ENCODE results near the gene RAB38. TPM values are rescaled to one million over a fixed set of nuclear protein-coding genes. Genes with fewer than 3 reads are reported as not detected.

The RAB38 gene
- total and polyA plus RNA-seq, 3 experiments from 2014 or later: 2.1 to 3.7 (median 3.1) TPM

DNA sequence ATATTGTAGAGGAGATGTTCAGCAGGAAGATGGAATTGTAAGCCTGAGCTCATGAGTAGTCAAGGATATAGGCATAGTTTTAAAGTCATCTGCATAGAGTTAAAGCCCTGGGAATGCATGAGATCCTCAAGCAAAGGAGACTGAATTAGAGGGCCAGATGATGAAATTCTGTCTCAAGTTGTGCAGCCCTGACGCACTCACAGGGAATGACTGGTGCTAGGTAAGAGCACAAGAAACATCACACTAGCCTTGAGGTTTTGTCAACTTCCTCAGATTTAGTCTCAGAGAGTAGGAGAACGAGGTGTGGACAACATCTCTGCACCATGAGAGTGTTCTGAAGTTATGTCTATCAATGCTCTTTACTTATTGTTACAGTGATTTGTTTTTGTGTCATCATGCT is 5.8 kb downstream of the RAB38 start:
- POLR2A ChIA-PET: no interaction called here
- DNase-seq: no peak
- Mint-ChIP-seq H3K27ac (no peak overlapping the region), H3K4me3 (no peak overlapping the region), H3K9me3 (no peaks in the 10 kb centered on the region), H3K27me3 (peaks cover 2 to 4% of the 10 kb centered on the region in 2 donors), H3K4me1 (peaks cover 4 to 6% (median 4%) of the 10 kb centered on the region in 3 donors), H3K36me3 (no peaks in the 10 kb centered on the region)
- CTCF ChIA-PET: no interaction called here
- no peaks in the 10 kb centered on the region for H3K36me3 ChIP-seq (ENCODE audit: insufficient read depth, low read length)
- no peaks in the 10 kb centered on the region for H3K27me3 ChIP-seq (ENCODE audit: insufficient read depth, low read length, poor library complexity, severe bottlenecking)
- no peaks in the 10 kb centered on the region for H3K9me3 ChIP-seq (ENCODE audit: low read length)
- no peak overlapping the region for H3K4me3 ChIP-seq (ENCODE audit: low read length)
- no peak overlapping the region for H3K27ac ChIP-seq (ENCODE audit: low read depth, low read length)
- H3K4me1 ChIP-seq (ENCODE audit: insufficient read depth, low read length): no peaks in the 10 kb centered on the region

- Histone ChIP-seq H3K9me3 (ENCODE audit: low read length) (no peaks in the 10 kb centered on the region), H3K4me3 (ENCODE audit: low read length) (no peak overlapping the region), H3K4me1 (ENCODE audit: insufficient read depth, low read length) (no peaks in the 10 kb centered on the region), H3K27ac (ENCODE audit: low read depth, low read length) (no peak overlapping the region), H3K36me3 (ENCODE audit: insufficient read depth, low read length) (no peaks in the 10 kb centered on the region), H3K27me3 (ENCODE audit: insufficient read depth, low read length, poor library complexity, severe bottlenecking) (no peaks in the 10 kb centered on the region)
- H3K9me3 Mint-ChIP-seq: no peaks in the 10 kb centered on the region
- no peak for DNase-seq
- ChIA-PET CTCF (no interaction called here), POLR2A (no interaction called here)
- no peaks in the 10 kb centered on the region for H3K4me1 Mint-ChIP-seq
- no peak overlapping the region for H3K27ac Mint-ChIP-seq
- H3K36me3 Mint-ChIP-seq: no peaks in the 10 kb centered on the region
- H3K27me3 Mint-ChIP-seq: peaks cover 0 to 2% of the 10 kb centered on the region in 2 donors
- no peak overlapping the region for H3K4me3 Mint-ChIP-seq
Observed at GRCh38 chr11:88167853-88168252, 7.4 kb downstream of the RAB38 start.

DNA sequence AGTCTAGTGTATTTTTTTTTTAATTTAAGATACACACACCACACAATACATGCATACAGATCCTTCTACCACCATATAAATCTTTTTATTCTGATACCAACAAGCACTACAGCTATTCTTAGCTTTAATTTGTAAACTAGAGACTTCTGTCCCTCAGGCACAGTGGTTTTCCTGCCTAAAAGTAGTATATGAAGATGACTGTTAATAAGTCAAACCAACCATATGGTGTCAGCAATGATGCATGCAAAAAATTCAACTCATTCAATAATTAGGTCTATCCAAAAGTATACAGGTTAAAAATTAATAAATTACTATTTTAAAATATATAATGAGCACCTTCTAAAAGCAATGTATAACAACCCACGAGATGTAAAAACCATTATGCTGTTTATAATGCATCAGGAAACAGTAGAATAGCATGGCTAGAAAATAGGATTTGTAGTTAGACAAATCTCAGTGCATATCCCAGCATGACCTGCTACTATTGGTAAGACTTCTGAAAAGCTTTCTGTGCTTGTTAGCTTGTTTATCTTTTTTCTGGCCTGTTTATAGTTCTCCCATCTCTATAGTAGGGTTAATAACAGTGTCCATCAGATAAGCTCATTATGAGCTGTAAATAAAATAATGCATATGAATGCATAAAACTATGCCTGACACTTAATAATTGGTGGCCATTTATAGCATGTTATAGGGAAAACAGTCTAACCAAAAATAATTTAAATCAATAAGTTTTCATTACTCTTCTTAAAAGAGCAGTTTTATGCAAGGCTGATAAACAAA is 10.2 kb downstream of the RAB38 start:
- Mint-ChIP-seq H3K27ac (no peak overlapping the region), H3K4me1 (no peaks in the 10 kb centered on the region), H3K4me3 (no peak overlapping the region), H3K27me3 (peaks cover 0 to 2% of the 10 kb centered on the region in 2 donors), H3K36me3 (no peaks in the 10 kb centered on the region), H3K9me3 (peaks cover 0 to 1% (median 0%) of the 10 kb centered on the region in 5 donors)
- ChIA-PET CTCF (no interaction called here), POLR2A (no interaction called here)
- Histone ChIP-seq H3K4me3 (ENCODE audit: low read length) (no peak overlapping the region), H3K27ac (ENCODE audit: low read depth, low read length) (no peak overlapping the region), H3K9me3 (ENCODE audit: low read length) (no peaks in the 10 kb centered on the region), H3K36me3 (ENCODE audit: insufficient read depth, low read length) (no peaks in the 10 kb centered on the region), H3K27me3 (ENCODE audit: insufficient read depth, low read length, poor library complexity, severe bottlenecking) (no peaks in the 10 kb centered on the region), H3K4me1 (ENCODE audit: insufficient read depth, low read length) (no peaks in the 10 kb centered on the region)
- DNase-seq: no peak

- no peak overlapping the region for H3K4me3 ChIP-seq (ENCODE audit: low read length)
- no peaks in the 10 kb centered on the region for H3K9me3 ChIP-seq (ENCODE audit: low read length)
- no peaks in the 10 kb centered on the region for H3K4me1 ChIP-seq (ENCODE audit: insufficient read depth, low read length)
- no peak for DNase-seq
- Mint-ChIP-seq H3K27me3 (peaks cover 0 to 3% of the 10 kb centered on the region in 2 donors), H3K27ac (no peak overlapping the region), H3K36me3 (peaks cover 0 to 2% (median 0%) of the 10 kb centered on the region in 3 donors), H3K4me3 (no peak overlapping the region), H3K4me1 (no peaks in the 10 kb centered on the region), H3K9me3 (peaks cover 0 to 7% (median 2%) of the 10 kb centered on the region in 5 donors)
- H3K27ac ChIP-seq (ENCODE audit: low read depth, low read length): no peak overlapping the region
- H3K36me3 ChIP-seq (ENCODE audit: insufficient read depth, low read length): no peaks in the 10 kb centered on the region
- ChIA-PET CTCF (no interaction called here), POLR2A (no interaction called here)
- no peaks in the 10 kb centered on the region for H3K27me3 ChIP-seq (ENCODE audit: insufficient read depth, low read length, poor library complexity, severe bottlenecking)
Observed at GRCh38 chr11:88164320-88164719, 10.9 kb downstream of the RAB38 start.

DNA sequence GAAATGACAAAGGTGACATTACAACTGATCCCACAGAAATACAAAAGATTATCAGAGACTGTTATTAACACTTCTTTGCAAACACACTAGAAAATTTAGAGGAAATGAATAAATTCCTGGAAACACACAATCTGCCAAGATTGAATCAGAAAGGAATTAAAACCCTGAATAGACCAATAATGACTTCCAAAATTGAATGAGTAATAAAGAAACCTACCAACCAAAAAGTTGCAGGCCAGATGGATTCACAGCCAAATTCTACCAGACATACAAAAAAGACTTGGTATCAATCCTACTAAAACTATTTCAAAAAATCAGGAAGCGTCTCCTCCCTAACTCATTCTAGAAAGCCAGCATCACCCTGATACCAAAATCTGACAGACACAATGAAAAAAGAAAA is 17.2 kb downstream of the RAB38 start:
- H3K9me3 ChIP-seq (ENCODE audit: low read length): no peaks in the 10 kb centered on the region
- H3K36me3 ChIP-seq (ENCODE audit: insufficient read depth, low read length): no peaks in the 10 kb centered on the region
- ChIA-PET POLR2A (no interaction called here), CTCF (no interaction called here)
- peaks cover 18 to 39% (median 24%) of the 10 kb centered on the region in 5 donors for H3K9me3 Mint-ChIP-seq
- no peak overlapping the region for H3K4me3 Mint-ChIP-seq
- H3K4me1 ChIP-seq (ENCODE audit: insufficient read depth, low read length): no peaks in the 10 kb centered on the region
- no peaks in the 10 kb centered on the region for H3K27me3 ChIP-seq (ENCODE audit: insufficient read depth, low read length, poor library complexity, severe bottlenecking)
- H3K27ac Mint-ChIP-seq: no peak overlapping the region
- DNase-seq: no peak
- H3K4me1 Mint-ChIP-seq: no peaks in the 10 kb centered on the region
- no peak overlapping the region for H3K4me3 ChIP-seq (ENCODE audit: low read length)
- H3K27ac ChIP-seq (ENCODE audit: low read depth, low read length): no peak overlapping the region
- H3K27me3 Mint-ChIP-seq: peaks cover 0 to 3% of the 10 kb centered on the region in 2 donors
- H3K36me3 Mint-ChIP-seq: peaks cover 0 to 29% (median 0%) of the 10 kb centered on the region in 3 donors

- no peaks in the 10 kb centered on the region for H3K27me3 ChIP-seq (ENCODE audit: insufficient read depth, low read length, poor library complexity, severe bottlenecking)
- no peak overlapping the region for H3K4me3 ChIP-seq (ENCODE audit: low read length)
- H3K27ac ChIP-seq (ENCODE audit: low read depth, low read length): no peak overlapping the region
- peaks cover 0 to 3% of the 10 kb centered on the region in 2 donors for H3K27me3 Mint-ChIP-seq
- H3K36me3 Mint-ChIP-seq: peaks cover 0 to 29% (median 0%) of the 10 kb centered on the region in 3 donors
- ChIA-PET CTCF (no interaction called here), POLR2A (no interaction called here)
- no peaks in the 10 kb centered on the region for H3K4me1 ChIP-seq (ENCODE audit: insufficient read depth, low read length)
- H3K9me3 ChIP-seq (ENCODE audit: low read length): no peaks in the 10 kb centered on the region
- H3K4me1 Mint-ChIP-seq: no peaks in the 10 kb centered on the region
- no peak overlapping the region for H3K4me3 Mint-ChIP-seq
- H3K27ac Mint-ChIP-seq: no peak overlapping the region
- DNase-seq: no peak
- no peaks in the 10 kb centered on the region for H3K36me3 ChIP-seq (ENCODE audit: insufficient read depth, low read length)
- H3K9me3 Mint-ChIP-seq: peaks cover 18 to 39% (median 24%) of the 10 kb centered on the region in 5 donors
Observed at GRCh38 chr11:88157370-88157769, 17.9 kb downstream of the RAB38 start.

DNA sequence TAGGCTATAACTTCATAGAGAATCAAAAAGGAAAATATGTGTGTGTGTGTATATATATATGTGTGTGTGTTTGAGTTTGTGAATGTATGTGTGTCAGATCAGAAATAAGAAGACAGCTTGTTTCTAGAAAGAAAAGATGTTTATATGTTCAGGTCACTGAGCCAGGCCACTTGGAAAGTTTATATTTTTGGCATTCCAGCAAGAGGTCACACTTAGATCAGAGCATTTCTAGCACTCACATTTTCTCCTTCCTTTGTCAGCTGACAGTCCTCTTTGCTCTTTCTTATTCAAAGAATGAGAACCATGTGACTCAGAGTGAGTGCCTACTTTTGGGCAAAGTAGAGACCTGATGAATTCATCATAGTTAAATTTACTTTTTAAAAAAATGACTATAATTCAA is 22.9 kb downstream of the RAB38 start:
- no peaks in the 10 kb centered on the region for H3K4me1 Mint-ChIP-seq
- POLR2A ChIA-PET: no interaction called here
- H3K27ac Mint-ChIP-seq: no peak overlapping the region
- Histone ChIP-seq H3K4me3 (ENCODE audit: low read length) (no peak overlapping the region), H3K27me3 (ENCODE audit: insufficient read depth, low read length, poor library complexity, severe bottlenecking) (no peaks in the 10 kb centered on the region), H3K36me3 (ENCODE audit: insufficient read depth, low read length) (no peaks in the 10 kb centered on the region), H3K4me1 (ENCODE audit: insufficient read depth, low read length) (no peaks in the 10 kb centered on the region), H3K27ac (ENCODE audit: low read depth, low read length) (no peak overlapping the region), H3K9me3 (ENCODE audit: low read length) (no peaks in the 10 kb centered on the region)
- H3K27me3 Mint-ChIP-seq: peaks cover 0 to 2% of the 10 kb centered on the region in 2 donors
- no peak for DNase-seq
- peaks cover 12 to 20% (median 15%) of the 10 kb centered on the region in 5 donors for H3K9me3 Mint-ChIP-seq
- CTCF ChIA-PET: no interaction called here
- no peak overlapping the region for H3K4me3 Mint-ChIP-seq
- peaks cover 0 to 14% (median 5%) of the 10 kb centered on the region in 3 donors for H3K36me3 Mint-ChIP-seq

- Mint-ChIP-seq H3K36me3 (peaks cover 0 to 14% (median 5%) of the 10 kb centered on the region in 3 donors), H3K4me1 (no peaks in the 10 kb centered on the region), H3K4me3 (no peak overlapping the region), H3K27me3 (peaks cover 0 to 2% of the 10 kb centered on the region in 2 donors), H3K27ac (no peak overlapping the region), H3K9me3 (peaks cover 11 to 16% (median 12%) of the 10 kb centered on the region in 5 donors)
- ChIA-PET CTCF (no interaction called here), POLR2A (no interaction called here)
- Histone ChIP-seq H3K27ac (ENCODE audit: low read depth, low read length) (no peak overlapping the region), H3K9me3 (ENCODE audit: low read length) (no peaks in the 10 kb centered on the region), H3K4me1 (ENCODE audit: insufficient read depth, low read length) (no peaks in the 10 kb centered on the region), H3K36me3 (ENCODE audit: insufficient read depth, low read length) (no peaks in the 10 kb centered on the region), H3K27me3 (ENCODE audit: insufficient read depth, low read length, poor library complexity, severe bottlenecking) (no peaks in the 10 kb centered on the region), H3K4me3 (ENCODE audit: low read length) (no peak overlapping the region)
- DNase-seq: no peak
Observed at GRCh38 chr11:88151709-88152265, 23.5 kb downstream of the RAB38 start.

All from CD8-positive, alpha-beta memory T cell (primary cell).